Erythroblast (primary cell): ENCODE results near the gene ARHGAP24.

Experiments used
- DNase-seq, 2 experiments: peaks; one replicate each; lab custom pipeline; 2025; lab: John Stamatoyannopoulos, UW
- GATA1 ChIP-seq: IDR thresholded peaks from 2 replicates; pipeline ENCODE4 v1.6.1; 2011; ENCODE audit warnings: low read depth, mild to moderate bottlenecking, control low read depth, low read length, moderate library complexity
- POLR2A ChIP-seq: IDR thresholded peaks from 2 replicates; pipeline ENCODE4 v1.6.1; 2011; ENCODE audit warnings: mild to moderate bottlenecking, low read length

The ARHGAP24 gene

DNA sequence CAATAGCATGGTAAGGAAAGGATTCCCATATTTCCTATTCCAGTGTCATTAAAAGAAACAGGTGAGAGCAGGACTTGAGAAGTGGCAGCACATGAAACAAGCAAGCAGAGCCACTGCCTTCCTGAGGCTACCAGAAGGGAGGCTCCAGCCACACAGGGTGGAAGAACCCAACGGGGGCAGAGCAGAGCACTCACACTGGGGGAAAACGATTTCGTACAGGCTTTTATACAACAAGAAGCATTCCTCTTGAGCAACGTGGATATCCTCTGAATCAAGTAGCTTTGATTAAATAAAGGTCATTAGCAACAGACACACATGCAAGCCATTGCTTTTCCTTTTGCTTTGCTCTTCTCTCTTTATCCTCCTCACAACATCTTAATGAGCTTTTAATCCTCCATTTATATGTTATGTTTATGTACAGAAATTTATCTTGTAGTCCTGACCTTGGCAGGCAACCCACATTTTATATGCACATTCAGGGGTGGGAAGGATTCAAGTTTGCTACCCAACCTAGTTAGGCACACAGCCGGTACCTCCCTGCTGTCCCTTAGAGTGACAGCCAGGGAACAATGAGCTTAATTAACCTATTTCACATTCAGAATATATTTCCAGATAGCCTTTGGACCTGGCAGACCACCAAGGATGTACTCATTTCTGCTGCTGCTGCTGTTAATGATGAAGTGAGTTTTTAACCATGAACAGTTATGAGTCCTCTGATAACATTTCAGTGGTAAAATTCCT, 202.1 kb downstream of the ARHGAP24 start:
- DNase-seq = no peak
- no peak for TF ChIP-seq GATA1
- no peak for TF ChIP-seq POLR2A

DNA sequence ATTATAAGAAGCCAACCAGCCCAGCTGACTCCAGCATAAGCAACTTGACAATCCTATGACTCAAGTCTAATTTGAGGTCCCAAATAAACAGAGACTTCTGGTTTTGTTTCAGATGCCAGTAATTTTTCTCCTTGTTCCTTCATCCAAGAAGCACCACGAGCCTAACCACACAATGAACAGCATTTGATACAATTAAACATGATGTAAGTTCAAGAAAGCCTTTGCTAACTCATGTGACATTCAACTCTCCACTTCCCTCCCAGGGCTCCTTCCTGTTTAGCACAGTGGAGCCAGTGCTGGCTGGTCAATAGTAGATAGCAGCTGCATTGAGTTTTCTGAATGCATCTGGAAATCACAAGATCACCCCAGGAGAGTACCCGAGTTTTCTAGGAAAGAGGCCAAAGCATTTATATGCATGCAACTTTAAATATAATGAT, 206.3 kb downstream of the ARHGAP24 start:
- DNase-seq = no peak

GRCh38 chr4:85681921-85682320, 207.0 kb downstream of the ARHGAP24 start:
- no peak for TF ChIP-seq POLR2A
- TF ChIP-seq GATA1 = no peak
- no peak for DNase-seq

More for the DNA sequence above, 206.3 kb downstream of the ARHGAP24 start:
- TF ChIP-seq POLR2A (no peak), GATA1 (no peak)

DNA sequence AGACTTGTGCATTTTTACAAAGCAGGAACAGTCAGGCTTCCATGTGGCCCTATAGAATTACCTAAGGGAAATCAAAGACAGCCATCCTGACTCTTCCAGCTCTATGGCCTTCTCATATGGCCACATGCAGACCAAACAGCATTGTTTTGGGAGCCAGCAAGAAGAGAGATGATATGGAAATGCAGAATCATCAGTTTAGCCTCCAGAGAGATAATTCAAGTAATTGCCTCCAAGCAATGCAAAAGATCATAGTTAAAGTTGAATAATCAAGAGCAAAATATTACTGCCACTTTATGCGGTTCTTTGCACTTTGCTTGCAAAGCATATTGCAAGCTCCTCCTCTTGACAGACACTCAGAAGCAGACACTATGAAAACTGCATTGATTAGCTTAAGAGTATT, 207.4 kb downstream of the ARHGAP24 start:
- no peak for DNase-seq
- TF ChIP-seq POLR2A (no peak), GATA1 (no peak)

GRCh38 chr4:85684676-85685075, 209.7 kb downstream of the ARHGAP24 start:
- no peak for DNase-seq
- TF ChIP-seq POLR2A (no peak), GATA1 (no peak)

GRCh38 chr4:85686398-85686797, 211.4 kb downstream of the ARHGAP24 start:
- no peak for TF ChIP-seq POLR2A
- TF ChIP-seq GATA1 = no peak
- no peak for DNase-seq

DNA sequence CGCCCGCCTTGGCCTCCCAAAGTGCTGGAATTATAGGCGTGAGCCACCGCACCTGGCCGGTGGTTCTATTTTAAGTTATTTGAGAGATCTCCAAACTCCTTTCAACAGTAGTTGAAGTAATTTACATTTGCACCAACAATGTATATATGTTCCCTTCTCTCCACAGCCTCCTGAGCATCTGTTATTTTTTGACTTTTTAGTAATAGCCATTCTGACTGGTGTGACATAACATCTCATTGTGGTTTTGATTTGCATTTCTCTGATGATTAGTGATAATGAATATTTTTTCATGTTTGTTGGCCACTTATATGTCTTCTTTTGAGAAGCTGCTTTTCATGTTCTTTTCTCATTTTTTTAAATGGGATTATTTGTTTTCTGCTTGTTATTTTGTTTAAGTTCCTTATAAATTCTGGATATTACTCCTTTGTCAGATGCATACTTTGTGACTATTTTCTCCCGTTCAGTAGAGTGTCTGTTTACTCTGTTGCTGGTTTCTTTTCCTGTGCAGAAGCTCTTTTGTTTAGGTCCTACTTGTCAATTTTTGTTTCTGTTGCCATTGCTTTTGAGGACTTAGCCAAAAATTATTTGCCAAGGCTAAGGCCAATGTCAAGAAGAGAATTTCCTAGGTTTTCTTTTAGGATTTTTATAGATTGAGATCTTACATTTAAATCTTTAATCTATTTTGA, 213.2 kb downstream of the ARHGAP24 start:
- no peak for TF ChIP-seq GATA1
- TF ChIP-seq POLR2A = no peak
- DNase-seq = no peak

GRCh38 chr4:85696661-85697060, 221.7 kb downstream of the ARHGAP24 start:
- no peak for DNase-seq
- TF ChIP-seq GATA1 (no peak), POLR2A (no peak)

- TF ChIP-seq POLR2A (no peak), GATA1 (no peak)
- no peak for DNase-seq
These were observed 222.9 kb downstream of the ARHGAP24 start for GRCh38 chr4:85697854-85698253.

- TF ChIP-seq GATA1 (no peak), POLR2A (no peak)
- DNase-seq = no peak
These were observed 225.4 kb downstream of the ARHGAP24 start for GRCh38 chr4:85700362-85700761.

GRCh38 chr4:85701861-85702321, 226.9 kb downstream of the ARHGAP24 start:
- DNase-seq = no peak
- TF ChIP-seq GATA1 (no peak), POLR2A (no peak)

DNA sequence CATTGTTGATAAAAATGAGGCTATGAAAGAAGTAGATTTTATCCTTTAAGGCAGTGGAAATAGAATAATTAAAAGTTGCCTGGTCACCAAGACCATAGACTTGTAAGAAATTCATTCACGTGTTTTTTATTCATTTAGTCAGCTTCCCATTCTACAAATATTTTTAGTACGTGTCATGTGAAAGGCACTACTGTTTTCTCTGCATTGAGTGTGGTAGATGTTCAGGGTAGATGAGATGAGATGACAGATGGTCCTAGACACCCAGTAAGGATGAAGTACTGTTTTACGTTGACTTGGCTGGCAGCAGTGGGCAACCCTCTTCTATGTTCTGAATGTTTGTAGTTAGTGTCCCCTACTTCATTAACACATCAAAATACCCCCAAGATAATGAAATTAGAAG, 228.1 kb downstream of the ARHGAP24 start:
- no peak for TF ChIP-seq POLR2A
- no peak for TF ChIP-seq GATA1
- no peak for DNase-seq

- DNase-seq = no peak
- TF ChIP-seq GATA1 = no peak
- TF ChIP-seq POLR2A = no peak
These were observed 232.7 kb downstream of the ARHGAP24 start for GRCh38 chr4:85707611-85708010.

- no peak for TF ChIP-seq POLR2A
- no peak for TF ChIP-seq GATA1
These were observed 233.5 kb downstream of the ARHGAP24 start for GRCh38 chr4:85708468-85708867.

More at GRCh38 chr4:85708468-85708867, 233.5 kb downstream of the ARHGAP24 start:
- no peak for DNase-seq
